NCI-H2107 treated with DMSO at 0.1 percent for 48 hours (cell line): Measurements from ENCODE around the gene EGR4.
"Not testable (repeated sequence)": the region's sequence is repeated elsewhere in the genome, so short reads cannot be mapped to it uniquely, and the experiment has no call there.

ENCODE experiments used
- DNase-seq: peaks from one replicate; lab custom pipeline; 2025; ENCODE audit not compliant: unreplicated experiment; lab: John Stamatoyannopoulos, UW

Gene EGR4

GRCh38 chr2:73264332-73264606, 29.1 kb downstream of the EGR4 start:
- DNase-seq: no peak

DNA sequence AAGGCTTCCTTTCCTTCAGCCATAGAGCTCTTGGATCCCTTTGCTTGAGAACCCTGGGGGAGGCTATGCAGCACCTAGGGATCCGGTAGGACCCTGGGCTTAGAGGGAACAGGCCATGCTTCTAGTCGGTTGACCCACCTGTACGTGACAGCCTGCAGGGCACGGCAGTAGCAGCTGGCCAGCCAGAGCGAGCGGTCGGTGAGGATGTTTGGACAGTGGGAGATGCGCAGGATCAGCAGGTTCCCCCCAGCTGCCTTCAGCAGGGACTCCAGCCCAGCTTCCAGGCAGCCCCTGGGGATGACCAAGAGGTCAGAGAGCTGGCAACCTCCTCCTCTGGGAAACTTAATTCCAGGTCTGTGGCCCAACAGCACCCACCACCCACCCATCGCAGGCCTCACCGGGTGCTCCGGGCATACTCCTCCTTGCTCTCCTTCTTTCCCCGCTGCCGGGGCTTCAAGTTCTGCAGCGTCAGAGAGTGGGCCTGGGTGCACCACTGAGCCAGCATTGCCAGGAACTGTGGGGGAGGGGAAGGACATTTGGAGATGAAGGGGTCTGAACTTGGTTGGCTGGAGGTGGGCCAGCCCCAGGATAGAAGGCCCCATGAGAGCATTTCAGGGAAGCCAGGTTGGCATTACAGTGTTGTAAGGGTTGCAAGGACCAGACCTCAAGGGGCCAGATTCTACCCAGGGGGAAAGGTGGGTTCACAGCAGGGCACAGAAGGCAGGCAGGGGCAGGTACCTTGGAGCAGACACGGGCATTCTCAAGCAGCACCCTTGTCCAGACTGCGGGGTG, 29.6 kb downstream of the EGR4 start:
- no peak for DNase-seq

GRCh38 chr2:73262691-73263429, 30.5 kb downstream of the EGR4 start:
- DNase-seq: not testable (repeated sequence)

GRCh38 chr2:73262108-73262651, 31.2 kb downstream of the EGR4 start:
- no peak for DNase-seq

DNA sequence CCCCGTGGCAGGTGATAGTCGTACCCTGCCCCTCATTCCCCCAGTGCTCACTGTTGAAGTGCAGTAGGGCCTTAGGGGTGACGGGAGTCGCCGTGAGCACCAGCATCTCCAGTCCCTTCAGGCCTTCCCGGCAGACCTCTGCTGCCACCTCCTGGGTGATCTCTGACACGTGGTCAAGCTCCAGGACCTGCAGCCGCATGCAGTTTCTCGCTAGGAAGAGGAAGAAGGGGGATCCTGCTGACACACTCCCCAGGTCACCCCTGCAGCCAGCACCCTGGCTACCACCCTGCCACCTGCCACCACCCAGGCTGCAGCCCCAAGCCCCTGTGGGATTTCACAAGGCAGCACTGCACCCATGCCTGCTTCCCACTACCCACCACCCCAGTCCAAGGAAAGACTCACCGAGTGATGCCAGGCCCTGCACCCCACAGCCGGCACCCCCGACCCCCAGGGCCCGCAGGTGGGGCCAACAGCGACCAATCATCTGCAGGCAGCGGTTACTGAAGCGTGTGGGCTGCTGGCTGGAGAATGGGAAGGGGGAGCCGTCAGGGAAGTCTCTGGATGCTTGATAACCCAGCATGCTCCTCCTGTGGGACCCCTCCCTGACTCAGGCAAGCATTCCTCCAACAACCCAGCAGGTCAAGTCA, 32.9 kb downstream of the EGR4 start:
- no peak for DNase-seq

GRCh38 chr2:73259704-73260337, 33.5 kb downstream of the EGR4 start:
- DNase-seq: no peak

DNA sequence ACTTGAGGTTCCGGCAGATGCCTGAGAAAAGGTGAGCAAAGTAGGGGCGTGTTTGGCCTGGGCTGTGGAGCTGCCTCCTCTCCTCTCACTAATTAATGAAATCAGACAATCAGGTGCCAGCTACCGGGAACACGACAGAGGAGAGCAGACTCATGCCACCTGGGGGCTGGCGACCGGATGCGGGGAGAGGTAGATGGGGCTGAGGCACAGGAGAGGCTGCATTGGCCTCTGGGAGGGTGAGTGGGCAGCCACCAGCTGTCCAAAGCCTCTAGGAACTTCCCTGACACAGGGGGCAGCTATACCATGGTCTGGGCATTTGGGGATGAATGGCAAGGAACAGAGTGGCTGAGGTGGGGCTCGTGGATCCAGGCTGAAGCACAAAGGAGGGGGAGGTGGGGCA, 34.1 kb downstream of the EGR4 start:
- no peak for DNase-seq

DNA sequence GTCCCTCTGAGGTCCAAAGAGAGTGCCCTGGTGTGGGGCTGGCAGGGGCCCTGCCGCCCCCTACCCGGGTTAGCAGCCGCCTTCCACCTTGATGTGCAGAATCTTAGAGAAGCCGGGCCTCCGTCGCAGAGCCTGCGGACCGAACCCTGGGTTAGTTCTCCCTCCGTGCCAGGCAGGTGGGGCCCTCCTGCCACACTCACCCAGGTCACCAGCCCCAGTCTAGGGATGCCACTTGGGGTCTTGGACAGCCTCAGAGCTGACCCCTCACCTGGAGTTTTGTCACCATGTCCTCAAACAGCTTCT, 34.5 kb downstream of the EGR4 start:
- DNase-seq: no peak

- no peak for DNase-seq
Observed at GRCh38 chr2:73258186-73258912, 35.0 kb downstream of the EGR4 start.

DNA sequence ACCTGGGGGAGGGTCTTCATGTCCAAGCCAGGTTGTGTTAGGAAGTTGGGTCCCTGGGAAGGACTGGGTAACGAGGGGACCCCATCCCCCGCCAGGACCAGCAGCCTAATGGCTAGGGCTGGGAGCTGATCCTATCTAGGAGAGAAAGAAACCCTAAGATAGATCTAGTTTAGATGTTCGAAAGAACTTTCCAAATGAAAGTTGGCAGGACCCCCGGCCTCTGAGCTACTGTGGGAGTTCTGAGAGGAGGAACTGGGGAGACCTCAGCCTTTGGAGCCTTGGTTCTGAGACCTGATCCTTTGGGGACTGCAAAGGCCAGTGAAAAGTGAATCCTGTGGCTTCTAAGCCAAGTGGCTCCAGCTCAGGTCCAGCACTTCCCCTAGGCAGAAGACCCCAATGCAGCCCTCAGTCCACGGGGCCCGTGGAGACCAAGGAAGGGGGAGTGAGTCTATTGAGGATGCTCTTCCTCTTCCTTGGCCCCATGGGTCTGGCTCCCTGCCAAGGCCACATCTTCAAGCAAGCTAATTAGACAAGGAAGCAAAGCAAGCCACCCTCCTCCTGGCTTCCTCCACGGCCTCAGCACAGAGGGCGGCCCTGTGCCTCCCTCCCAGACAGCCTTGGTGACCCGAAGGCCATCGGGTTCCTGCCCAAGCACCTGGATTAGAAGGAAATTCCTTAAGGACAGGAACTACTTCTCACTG, 35.8 kb downstream of the EGR4 start:
- DNase-seq: no peak

DNA sequence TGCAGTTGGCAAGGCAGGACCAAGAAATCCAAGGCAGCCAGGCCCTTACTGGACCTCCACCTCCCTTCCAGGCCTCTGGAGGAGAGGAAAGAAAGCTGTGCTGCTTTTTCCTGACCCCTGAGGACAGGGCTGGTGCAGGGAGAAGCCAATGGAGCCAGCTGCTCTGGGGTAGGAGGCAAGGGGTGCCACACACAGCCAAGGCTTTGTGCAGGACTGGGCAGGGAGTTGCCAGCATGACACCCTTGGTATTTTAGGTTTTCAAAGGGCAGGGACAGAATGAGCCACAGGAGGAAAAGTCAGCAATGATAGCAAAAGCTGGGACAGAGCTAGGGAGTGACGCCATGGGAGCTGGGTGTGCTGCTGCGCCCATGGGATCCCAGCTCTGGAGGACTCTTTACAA, 36.3 kb downstream of the EGR4 start:
- no peak for DNase-seq

DNA sequence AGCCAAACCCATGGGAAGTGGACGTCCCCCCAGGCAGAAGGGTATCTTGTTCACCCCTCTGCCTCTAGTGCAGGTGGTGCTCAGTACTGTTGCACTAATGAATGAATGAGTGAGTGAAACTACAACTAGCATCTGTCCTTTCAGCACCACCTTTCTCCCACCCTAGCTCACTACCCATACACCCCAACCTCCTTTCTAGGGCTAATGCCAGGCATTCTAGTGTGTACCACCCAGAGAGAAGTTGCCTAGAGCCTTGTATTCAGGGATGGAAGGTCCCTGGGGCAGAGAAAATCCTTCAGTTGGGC, 36.8 kb downstream of the EGR4 start:
- DNase-seq: no peak

- DNase-seq: no peak
Observed at GRCh38 chr2:73255907-73256617, 37.3 kb downstream of the EGR4 start.

GRCh38 chr2:73255007-73255644, 38.2 kb downstream of the EGR4 start:
- DNase-seq: no peak

DNA sequence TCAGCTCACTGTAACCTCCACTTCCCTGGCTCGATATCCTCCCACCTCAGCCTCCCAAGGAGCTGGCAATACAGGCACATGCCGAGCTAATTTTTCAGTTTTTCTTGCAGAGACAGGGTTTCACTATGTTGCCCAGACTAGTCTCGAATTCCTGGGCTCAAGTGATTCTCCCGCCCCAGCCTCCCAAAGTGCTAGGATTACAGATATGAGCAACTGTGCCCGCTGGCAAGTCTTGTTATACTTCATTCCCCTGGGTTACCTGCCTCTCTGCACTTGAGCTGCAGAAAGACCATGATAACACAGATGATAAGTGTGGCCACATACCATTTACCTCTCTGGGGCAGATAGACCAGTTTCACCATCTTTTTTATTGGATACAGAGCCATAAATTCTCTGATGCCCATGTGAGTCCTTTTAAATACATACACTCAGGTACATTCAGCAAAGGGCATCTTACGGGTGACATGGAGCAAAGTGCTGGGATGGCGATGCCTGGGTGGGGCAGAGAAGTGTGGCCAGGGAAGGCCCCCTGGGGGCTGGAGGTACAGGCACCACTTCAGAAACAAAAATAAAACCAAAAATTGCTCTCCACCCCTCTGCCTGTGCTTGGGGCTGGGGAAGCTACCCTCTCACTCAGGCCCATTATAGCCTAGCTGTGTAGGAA, 38.9 kb downstream of the EGR4 start:
- no peak for DNase-seq

DNA sequence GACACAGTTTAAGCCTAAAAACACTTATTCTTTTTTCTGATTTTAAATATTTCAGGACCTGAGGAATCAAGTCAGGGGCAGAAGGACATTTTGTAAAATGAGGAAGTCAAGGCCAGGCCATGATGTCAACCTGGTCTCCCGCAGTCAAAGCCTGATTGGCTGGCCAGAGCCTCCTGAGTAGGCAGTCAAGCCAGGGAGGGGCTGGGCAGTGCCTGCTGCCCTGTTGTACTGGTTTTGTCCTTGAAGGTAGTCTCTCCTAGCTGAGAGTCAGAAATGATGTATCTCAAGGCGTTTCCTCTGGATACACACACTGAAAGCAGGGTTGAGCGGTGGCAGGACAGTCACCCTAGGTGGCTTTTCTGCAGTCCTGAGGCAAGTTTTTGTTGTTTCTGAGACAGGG, 39.4 kb downstream of the EGR4 start:
- DNase-seq: no peak

- no peak for DNase-seq
Observed at GRCh38 chr2:73253400-73253799, 39.9 kb downstream of the EGR4 start.

GRCh38 chr2:73252238-73253027, 40.9 kb downstream of the EGR4 start:
- no peak for DNase-seq
